Activated naive CD8-positive, alpha-beta T cell (primary cell): Measurements from ENCODE around the gene STK32B.
"Not testable (repeated sequence)": the region's sequence is repeated elsewhere in the genome, so short reads cannot be mapped to it uniquely, and the experiment has no call there.

Experiments used
- H3K27ac Mint-ChIP-seq: one replicate; pipeline ENCODE4 v1.8.0; 2021; ENCODE audit warnings: mixed read lengths
- H3K27me3 Mint-ChIP-seq: one replicate; pipeline ENCODE4 v1.8.0; 2021; ENCODE audit warnings: mixed read lengths
- H3K36me3 Mint-ChIP-seq: one replicate; pipeline ENCODE4 v1.8.0; 2021; ENCODE audit warnings: mixed read lengths
- H3K4me1 Mint-ChIP-seq: one replicate; pipeline ENCODE4 v1.8.0; 2021; ENCODE audit warnings: low read depth, mixed read lengths
- H3K4me3 Mint-ChIP-seq: one replicate; pipeline ENCODE4 v1.8.0; 2021; ENCODE audit warnings: mild to moderate bottlenecking, mixed read lengths
- H3K9me3 Mint-ChIP-seq: one replicate; pipeline ENCODE4 v1.8.0; 2021; ENCODE audit warnings: low read depth, mixed read lengths

The STK32B gene

DNA sequence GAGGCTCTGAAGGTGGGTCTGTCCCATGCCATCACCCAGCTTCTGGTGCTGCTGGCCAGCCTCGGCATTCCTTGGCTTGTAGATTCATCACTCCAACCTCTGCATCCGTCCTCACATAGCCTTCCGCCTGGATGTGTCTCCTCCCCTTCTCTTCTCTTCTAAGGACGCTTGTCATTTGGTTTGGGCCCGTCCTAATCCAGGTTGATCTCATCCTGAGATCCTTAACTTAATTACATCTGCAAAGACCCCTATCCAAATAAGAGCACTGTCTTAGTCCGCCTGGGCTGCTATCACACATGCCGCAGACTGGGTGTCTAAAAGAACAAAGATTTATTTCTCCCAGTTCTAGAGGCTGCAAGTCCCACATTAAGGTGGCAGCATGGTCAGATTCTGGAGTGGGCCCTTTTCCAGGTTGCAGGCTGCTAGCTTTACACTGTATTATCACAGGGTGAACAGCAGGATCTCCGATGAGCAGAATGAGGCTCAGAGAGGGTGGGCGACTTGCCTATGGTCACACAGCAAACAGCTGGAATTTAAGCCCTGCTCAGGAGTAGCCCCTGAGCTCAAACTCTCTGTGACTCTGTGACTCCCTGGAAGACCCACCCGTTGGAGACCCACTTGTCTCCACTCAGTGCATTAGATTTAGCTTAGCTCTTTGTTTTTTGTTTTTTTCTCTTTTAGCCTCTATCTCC is 113.1 kb downstream of the STK32B start:
- H3K9me3 Mint-ChIP-seq, result no peaks in the 10 kb centered on the region

DNA sequence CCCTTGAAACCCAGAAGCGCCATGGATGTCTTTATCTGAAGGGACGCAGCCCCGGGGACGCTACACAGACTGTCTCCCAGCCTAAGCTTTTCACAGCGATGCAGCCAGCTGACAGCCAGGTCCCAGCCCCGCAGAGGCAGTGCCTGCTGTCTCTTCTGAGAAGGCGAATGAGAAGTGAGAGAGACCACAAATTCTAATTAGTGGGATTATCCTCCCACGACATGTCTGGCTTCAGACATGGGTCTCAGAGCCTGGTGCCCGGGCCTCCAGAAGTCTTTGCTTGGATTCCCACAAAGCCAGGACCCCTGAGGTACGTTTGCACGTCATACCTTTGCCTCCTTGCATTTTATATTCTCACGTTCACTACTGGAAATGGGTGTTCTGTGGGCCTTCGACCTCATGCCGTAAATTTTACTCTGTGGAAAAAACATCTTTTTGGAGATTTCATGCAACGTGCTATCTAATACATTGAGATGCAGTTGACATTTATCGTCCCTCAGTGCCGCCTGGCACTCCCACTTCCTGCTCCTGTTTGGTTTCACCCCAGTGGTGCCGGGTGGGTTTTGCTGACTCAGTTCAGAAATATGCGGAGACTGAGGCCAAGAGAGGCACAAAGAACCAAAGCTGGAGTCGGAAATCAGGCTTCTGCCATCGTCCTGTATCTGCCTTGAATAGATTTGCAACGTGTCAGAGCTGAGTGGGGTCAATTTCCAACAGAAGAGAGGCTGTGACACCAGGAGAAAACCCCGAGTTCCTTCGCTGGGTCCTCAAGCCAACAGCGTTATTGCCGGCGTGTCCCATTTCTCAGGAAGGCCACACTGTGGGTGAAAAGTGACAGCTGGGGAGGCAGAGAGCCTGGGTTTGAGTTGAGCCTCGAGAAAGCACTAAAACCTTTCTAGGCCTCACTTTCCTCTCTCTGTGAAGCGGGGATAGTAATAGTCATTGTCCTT is 114.4 kb downstream of the STK32B start:
- Mint-ChIP-seq H3K4me1 (no peaks in the 10 kb centered on the region), H3K36me3 (no peaks in the 10 kb centered on the region), H3K27me3 (no peaks in the 10 kb centered on the region), H3K27ac (no peak overlapping the region), H3K9me3 (no peaks in the 10 kb centered on the region), H3K4me3 (no peak overlapping the region)

More for the DNA sequence above, 113.1 kb downstream of the STK32B start:
- no peak overlapping the region for H3K27ac Mint-ChIP-seq
- no peak overlapping the region for H3K4me3 Mint-ChIP-seq
- no peaks in the 10 kb centered on the region for H3K27me3 Mint-ChIP-seq
- no peaks in the 10 kb centered on the region for H3K36me3 Mint-ChIP-seq
- no peaks in the 10 kb centered on the region for H3K4me1 Mint-ChIP-seq

DNA sequence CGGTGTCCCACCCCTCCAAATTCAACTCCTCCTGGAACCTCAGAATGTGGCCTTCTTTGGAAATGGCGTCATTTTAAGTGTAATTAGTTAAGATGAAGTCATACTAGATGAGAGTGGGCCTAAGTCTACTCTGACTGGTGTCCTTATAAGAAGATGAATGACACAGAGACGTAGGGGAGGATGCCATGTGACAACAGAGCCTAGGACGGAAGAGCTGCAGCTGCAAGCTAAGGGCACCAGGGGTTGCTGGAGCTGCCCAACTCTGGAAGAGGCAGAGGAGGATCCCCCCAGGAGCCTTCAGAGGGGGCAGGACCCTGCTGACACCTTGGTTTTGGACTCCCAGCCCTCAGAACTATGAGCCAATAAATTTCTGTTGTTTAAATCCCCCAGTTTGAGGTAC is 115.1 kb downstream of the STK32B start:
- Mint-ChIP-seq H3K27ac (no peak overlapping the region), H3K27me3 (no peaks in the 10 kb centered on the region), H3K4me3 (no peak overlapping the region), H3K4me1 (no peaks in the 10 kb centered on the region), H3K9me3 (no peaks in the 10 kb centered on the region), H3K36me3 (no peaks in the 10 kb centered on the region)

DNA sequence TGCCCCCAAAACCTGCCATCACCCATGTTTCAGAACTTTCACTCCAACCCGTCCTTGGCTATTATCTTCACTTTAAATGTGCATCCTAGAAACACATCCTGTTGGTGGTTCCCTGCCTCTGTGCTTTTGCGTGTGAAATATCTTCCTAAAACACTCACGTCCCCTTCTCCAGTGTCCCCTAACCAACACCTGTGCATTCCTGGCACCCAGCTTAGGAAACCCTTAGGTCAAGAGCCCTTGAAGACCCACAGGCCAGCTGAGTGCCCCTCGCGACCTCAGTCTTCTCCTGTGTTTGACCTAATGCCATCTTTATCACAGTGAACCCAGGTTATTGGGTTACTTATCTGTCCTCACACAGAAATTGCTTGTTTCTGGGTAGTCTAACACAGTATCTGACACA is 117.6 kb downstream of the STK32B start:
- Mint-ChIP-seq H3K4me1 (no peaks in the 10 kb centered on the region), H3K27ac (no peak overlapping the region), H3K9me3 (no peaks in the 10 kb centered on the region), H3K27me3 (no peaks in the 10 kb centered on the region), H3K36me3 (no peaks in the 10 kb centered on the region), H3K4me3 (no peak overlapping the region)

DNA sequence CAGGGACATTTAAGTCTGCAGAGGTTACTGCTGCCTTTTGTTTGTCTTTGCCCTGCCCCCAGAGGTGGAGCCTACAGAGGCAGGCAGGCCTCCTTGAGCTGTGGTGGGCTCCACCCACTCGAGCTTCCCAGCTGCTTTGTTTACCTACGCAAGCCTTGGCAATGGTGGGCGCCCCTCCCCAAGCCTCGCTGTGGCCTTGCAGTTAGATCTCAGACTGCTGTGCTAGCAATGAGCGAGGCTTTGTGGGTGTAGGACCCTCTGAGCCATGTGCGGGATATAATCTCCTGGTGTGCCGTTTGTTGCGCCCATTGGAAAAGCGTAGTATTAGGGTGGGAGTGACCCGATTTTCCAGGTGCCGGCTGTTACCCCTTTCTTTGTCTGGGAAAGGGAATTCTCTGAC is 124.6 kb downstream of the STK32B start:
- not testable (repeated sequence) for H3K27me3 Mint-ChIP-seq, H3K36me3 Mint-ChIP-seq, H3K27ac Mint-ChIP-seq, H3K9me3 Mint-ChIP-seq, H3K4me3 Mint-ChIP-seq, H3K4me1 Mint-ChIP-seq

DNA sequence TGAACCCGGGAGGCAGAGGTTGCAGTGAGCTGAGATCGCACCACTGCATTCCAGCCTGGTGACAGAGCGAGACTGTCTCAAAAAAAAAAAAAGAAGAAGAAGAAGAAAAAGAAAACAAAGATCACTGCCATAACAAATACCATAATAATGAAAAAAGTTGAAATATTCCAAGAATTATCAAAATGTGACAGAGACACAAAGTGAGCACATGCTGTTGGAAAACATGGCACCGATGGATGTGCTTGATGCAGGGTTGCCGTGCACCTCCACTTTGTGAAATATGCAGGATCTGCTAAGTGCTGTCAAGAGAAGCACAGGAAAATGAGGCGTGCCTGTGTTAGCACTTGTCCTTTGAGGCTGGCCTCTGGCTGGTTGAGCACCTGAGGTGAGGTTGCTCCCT is 133.3 kb downstream of the STK32B start:
- H3K27ac Mint-ChIP-seq, result no peak overlapping the region
- H3K9me3 Mint-ChIP-seq, result no peaks in the 10 kb centered on the region
- no peak overlapping the region for H3K4me3 Mint-ChIP-seq
- peaks cover 4% of the 10 kb centered on the region for H3K27me3 Mint-ChIP-seq
- H3K4me1 Mint-ChIP-seq, result no peaks in the 10 kb centered on the region
- no peaks in the 10 kb centered on the region for H3K36me3 Mint-ChIP-seq

DNA sequence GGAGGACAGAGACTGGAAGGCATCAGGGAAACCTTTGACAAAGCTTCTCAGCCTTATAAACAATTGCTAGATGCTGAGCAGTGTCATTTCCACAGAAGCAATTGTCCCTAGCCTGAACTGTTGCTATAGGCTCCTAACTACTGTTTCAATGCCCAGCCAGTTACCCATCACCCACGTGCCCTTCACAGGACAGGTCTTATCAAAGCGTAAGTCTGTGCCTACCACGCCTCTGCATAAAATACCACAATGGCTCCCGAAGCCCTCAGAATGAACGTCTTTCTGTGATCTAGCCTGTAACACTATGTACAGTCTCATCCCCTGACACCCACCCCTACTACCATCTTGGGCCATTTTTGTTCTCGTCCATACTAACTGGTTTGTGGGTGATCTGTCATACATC is 134.3 kb downstream of the STK32B start:
- no peaks in the 10 kb centered on the region for H3K9me3 Mint-ChIP-seq
- no peaks in the 10 kb centered on the region for H3K4me1 Mint-ChIP-seq
- peaks cover 4% of the 10 kb centered on the region for H3K27me3 Mint-ChIP-seq
- H3K4me3 Mint-ChIP-seq, result no peak overlapping the region
- no peak overlapping the region for H3K27ac Mint-ChIP-seq
- no peaks in the 10 kb centered on the region for H3K36me3 Mint-ChIP-seq

DNA sequence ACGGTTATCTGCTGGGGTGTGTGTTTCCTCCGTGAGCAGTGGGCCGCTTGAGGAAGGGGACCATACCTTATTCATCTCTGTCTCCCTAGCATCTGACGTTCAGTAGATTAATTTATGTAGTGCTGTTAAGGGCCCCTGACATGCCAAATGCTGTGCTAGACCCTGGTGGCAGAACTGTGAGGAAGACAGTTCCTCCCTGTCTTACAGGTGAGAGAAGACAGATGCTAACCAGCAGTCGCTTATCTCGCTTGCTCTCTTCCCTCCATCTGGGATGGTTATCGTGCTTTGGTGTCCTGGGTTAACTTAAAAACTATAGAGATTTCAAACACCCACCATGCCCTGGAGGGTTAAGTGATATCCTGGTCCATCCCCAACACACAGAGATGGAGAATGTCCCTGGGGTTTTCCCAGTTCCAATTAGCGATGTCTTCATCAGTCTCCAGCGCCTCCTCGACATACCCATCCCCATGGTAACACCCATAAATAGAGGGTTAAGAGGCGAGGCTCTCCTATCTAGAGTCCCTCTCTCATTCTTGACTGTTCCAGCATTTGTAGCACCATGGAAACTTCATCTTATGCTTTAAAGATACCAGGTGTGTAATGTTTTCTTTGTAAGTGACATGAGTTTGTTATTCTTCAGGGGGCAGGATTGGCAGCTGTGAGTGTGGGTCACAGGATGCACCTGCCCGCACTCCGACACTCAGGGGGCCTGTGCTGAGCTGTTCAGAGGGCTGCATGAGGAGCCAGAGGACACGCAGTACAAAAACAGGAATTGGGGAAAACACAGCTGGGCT is 135.2 kb downstream of the STK32B start:
- Mint-ChIP-seq H3K27me3 (peaks cover 4% of the 10 kb centered on the region), H3K4me1 (no peaks in the 10 kb centered on the region), H3K27ac (no peak overlapping the region), H3K9me3 (no peaks in the 10 kb centered on the region), H3K36me3 (no peaks in the 10 kb centered on the region), H3K4me3 (no peak overlapping the region)

DNA sequence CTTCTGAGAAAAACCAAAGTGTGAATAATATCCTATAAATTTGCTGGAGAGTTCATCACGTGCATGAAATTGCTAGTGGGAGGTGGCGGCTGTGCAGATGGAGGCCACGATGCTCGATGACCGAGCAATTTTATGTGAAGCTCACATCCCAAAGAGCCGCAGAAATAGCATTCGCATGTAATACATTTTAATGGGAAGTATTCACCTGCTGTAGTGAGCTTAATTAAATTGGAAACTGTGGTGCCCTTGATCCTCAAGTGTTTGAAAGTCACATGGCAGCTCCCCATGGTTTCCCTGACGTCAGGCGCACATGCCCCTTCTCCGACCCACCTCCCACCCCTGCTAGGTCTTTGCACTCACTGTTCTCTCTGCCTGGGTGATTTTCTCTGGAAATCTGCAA is 136.8 kb downstream of the STK32B start:
- Mint-ChIP-seq H3K27ac (no peak overlapping the region), H3K36me3 (no peaks in the 10 kb centered on the region), H3K27me3 (peaks cover 2% of the 10 kb centered on the region), H3K9me3 (no peaks in the 10 kb centered on the region), H3K4me1 (no peaks in the 10 kb centered on the region), H3K4me3 (no peak overlapping the region)

DNA sequence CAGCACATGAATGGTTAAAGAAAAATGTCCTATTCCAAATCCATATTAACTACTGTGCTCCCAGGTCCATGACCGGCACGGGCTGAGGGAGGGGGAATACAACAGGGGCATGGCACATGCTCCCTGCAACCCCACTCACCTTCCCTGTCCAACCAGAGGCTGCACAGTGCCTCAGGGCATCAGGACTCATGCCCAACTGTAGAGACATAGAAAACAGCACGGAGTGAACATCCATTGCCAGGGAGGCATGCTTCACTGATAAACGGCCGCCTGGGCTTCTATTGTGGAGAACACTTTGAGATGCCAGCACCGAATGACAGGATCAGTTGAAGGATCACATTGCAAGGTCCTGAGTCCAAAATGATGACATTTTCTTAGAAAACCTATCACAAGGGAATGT is 140.6 kb downstream of the STK32B start:
- no peaks in the 10 kb centered on the region for H3K9me3 Mint-ChIP-seq
- no peaks in the 10 kb centered on the region for H3K36me3 Mint-ChIP-seq
- no peaks in the 10 kb centered on the region for H3K4me1 Mint-ChIP-seq
- H3K4me3 Mint-ChIP-seq, result no peak overlapping the region
- no peak overlapping the region for H3K27ac Mint-ChIP-seq
- no peaks in the 10 kb centered on the region for H3K27me3 Mint-ChIP-seq

DNA sequence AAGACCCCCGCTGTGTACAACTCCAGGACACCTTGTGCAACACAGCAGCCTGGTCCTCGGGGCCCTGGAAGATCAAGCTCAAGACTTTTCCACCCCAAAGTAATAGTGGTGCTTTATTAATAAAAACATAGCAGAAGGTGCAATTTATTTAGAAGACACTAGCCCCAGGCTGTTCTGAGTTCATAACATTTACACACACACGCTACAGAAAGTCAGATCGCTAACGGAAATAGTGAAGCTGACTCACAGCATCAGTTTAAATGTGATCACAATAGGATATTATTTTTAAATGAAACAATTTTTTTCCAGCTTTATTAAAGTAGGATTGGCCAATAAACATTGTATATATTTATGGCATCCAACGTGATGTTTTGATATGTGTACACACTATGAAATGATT is 141.0 kb downstream of the STK32B start:
- no peak overlapping the region for H3K27ac Mint-ChIP-seq
- H3K36me3 Mint-ChIP-seq, result no peaks in the 10 kb centered on the region
- no peaks in the 10 kb centered on the region for H3K9me3 Mint-ChIP-seq
- H3K27me3 Mint-ChIP-seq, result no peaks in the 10 kb centered on the region
- H3K4me3 Mint-ChIP-seq, result no peak overlapping the region
- no peaks in the 10 kb centered on the region for H3K4me1 Mint-ChIP-seq

DNA sequence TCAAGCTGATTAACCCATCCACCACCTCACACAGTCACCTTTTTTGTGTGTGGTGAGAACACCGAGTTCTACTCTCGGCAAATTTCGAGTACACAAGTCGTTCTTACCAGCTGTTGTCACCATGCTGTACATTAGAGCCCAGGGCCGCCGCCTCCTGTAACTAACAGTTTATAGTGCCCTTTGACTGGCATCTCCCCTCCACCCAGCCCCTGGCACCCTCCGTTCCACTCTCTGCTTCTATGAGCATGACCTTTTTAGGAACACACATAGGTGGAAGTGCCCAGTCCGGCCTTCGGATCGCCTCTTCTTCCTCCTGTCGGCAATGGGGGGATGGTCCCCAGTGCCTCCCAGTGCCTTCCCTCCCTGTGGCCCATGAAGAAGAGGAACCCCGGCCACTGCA is 141.4 kb downstream of the STK32B start:
- Mint-ChIP-seq H3K36me3 (no peaks in the 10 kb centered on the region), H3K9me3 (no peaks in the 10 kb centered on the region), H3K4me1 (no peaks in the 10 kb centered on the region), H3K4me3 (no peak overlapping the region), H3K27me3 (no peaks in the 10 kb centered on the region), H3K27ac (no peak overlapping the region)

DNA sequence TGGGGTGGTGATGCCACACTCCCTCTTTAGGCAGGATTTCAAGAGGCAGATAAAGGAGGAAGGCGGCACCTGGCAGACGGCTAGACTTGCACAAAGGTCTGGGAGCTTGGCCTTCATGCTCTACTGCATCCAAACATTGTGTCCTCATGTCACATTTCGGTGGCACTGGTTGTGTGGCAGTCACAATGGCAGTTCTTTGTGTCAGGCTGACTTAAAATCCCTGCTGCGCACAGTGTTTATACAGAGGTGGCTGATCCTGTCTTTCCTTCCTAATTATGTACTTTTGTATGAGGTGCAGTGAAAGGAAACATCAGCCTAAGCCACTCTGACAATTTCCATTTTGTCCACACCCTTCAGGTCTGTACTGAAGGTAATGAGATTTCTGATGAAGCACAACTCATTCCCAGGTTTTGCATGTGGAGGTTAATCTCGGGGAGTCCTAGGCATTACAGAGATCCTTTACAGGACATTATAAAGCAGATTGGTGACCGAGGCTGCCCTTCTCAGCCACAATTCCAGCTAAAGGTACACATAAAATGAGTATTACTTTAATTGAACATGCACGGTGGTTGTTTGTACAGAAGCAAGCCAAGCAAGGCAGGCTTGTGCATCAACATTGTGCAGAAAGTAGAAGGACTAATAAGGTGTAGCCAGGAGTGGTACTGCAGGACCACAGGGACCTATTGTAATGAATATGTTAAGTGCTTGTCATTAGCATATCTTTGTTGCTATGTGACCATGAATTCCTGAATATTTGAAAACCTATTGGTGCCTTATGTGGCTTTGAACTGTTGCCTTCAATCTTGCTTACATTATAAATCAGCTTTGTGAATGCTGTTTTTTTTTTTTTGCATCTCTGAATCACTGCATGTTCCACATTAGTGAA is 147.6 kb downstream of the STK32B start:
- Mint-ChIP-seq H3K27ac (no peak overlapping the region), H3K36me3 (no peaks in the 10 kb centered on the region), H3K4me1 (no peaks in the 10 kb centered on the region), H3K27me3 (no peaks in the 10 kb centered on the region), H3K4me3 (no peak overlapping the region), H3K9me3 (no peaks in the 10 kb centered on the region)

DNA sequence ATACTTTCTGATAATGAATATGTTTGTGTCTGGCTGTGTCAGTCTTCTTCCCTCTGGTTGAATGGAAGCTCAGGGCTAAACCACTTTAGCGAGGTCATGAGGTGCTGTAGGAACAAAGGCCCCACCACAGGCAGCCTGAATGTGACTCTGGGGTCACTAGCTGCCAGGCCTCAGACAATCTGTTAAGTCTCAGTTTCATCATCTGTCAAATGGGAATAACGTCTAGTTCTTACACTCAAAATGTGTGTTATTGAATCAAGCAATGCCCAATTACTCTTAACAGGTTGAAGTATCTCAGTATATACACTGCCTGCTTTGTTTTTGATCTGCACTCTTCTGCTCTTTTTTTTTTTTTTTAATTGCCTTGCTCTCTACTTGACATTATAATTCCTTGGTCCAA is 148.6 kb downstream of the STK32B start:
- Mint-ChIP-seq H3K4me3 (no peak overlapping the region), H3K27ac (no peak overlapping the region), H3K36me3 (no peaks in the 10 kb centered on the region), H3K9me3 (no peaks in the 10 kb centered on the region), H3K27me3 (no peaks in the 10 kb centered on the region), H3K4me1 (no peaks in the 10 kb centered on the region)
